GM19467 (cell line): Measurements from ENCODE around the gene ADAMTSL3.
"Not testable (repeated sequence)": the region's sequence is repeated elsewhere in the genome, so short reads cannot be mapped to it uniquely, and the experiment has no call there.

Experiments used
- ATAC-seq: cut with Tn5 transposase; IDR thresholded peaks from one replicate; pipeline ENCODE4 v1.9.1; 2021; ENCODE audit warnings: mild to moderate bottlenecking, moderate library complexity; ENCODE audit not compliant: unreplicated experiment

The ADAMTSL3 gene

GRCh38 chr15:83697716-83698115 is 43.8 kb downstream of the ADAMTSL3 start:
- no peak for ATAC-seq

DNA sequence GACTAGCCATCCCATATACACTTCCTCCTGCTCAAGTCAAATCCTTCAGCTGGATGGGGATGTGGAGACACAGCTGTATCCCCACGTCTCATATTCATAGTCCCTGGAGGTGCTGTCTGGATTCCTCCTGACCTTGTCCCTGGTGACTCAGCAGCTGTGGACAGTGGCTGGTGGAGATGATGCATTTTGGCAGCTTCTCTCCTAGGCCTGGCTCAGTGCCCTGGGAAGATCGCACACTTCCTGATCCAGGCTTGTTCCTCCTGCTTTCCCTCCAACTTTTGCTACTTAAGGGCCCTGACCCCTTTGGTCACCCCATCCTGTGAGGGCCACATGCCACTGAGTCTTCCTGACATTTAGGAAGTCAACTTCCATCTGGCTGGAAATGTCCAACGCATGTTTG is 44.4 kb downstream of the ADAMTSL3 start:
- no peak for ATAC-seq

GRCh38 chr15:83699028-83699427 is 45.1 kb downstream of the ADAMTSL3 start:
- ATAC-seq = no peak

- no peak for ATAC-seq
Observed at GRCh38 chr15:83700082-83700481, 46.2 kb downstream of the ADAMTSL3 start.

GRCh38 chr15:83702314-83702713 is 48.4 kb downstream of the ADAMTSL3 start:
- ATAC-seq = not testable (repeated sequence)

DNA sequence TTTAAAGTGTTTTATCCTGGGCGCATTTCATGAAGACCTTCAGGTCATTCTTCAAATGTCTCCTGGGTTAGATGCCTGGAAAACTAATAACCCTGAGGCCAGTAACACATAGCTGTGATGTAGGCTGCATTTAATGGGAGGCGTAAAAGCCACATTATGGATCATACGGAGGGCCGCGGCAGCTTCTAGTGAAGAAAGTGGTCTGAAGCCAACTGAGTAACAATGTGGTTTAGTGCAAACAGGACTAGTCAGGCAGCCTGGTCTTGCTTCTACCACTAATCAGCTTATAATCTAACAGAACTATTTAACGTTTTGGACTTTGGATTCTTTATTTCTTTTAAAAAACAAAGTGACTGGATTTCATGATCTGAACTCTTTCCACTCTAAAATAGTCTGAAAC is 54.4 kb downstream of the ADAMTSL3 start:
- no peak for ATAC-seq

DNA sequence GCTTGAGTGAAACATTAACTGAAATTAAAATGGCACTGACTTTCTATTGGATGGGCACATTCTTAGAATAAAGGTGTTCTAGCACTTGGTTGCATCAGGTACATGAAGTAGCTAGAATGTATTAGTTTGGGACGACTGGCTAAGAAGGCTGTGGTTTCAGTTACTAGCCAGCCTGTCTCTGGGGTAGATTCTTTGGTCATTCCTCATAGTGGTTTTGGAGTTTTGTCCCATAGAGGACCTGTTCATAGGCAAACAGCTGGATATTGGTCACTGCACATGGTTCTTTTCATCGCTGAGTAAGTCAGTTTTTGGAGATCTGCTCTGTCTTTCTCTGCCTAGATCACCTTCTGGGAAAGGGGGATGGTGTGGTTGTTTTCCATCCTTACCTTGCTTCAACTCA is 55.3 kb downstream of the ADAMTSL3 start:
- ATAC-seq = no peak

GRCh38 chr15:83709811-83710210 is 55.9 kb downstream of the ADAMTSL3 start:
- no peak for ATAC-seq

GRCh38 chr15:83710452-83710851 is 56.5 kb downstream of the ADAMTSL3 start:
- ATAC-seq = no peak

- no peak for ATAC-seq
Observed at GRCh38 chr15:83711236-83711635, 57.3 kb downstream of the ADAMTSL3 start.

DNA sequence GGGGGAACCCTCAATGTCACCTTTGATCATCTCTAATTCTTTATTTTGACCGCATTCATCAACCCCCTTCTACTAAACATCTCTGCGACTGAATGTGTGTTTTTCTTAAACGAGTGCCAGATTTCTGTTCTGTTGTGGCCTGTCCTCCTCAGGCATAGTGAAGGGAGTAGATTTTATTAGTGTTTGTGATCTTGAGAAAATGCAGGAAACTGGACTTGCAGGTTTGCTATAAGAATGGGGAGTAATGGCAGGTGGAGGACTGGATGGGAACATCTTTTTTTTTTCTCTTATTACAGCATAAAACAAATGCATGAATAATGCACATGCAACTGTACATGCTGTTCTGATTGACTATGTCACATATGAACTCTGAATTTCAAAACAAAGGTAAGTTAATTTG is 59.3 kb downstream of the ADAMTSL3 start:
- no peak for ATAC-seq

DNA sequence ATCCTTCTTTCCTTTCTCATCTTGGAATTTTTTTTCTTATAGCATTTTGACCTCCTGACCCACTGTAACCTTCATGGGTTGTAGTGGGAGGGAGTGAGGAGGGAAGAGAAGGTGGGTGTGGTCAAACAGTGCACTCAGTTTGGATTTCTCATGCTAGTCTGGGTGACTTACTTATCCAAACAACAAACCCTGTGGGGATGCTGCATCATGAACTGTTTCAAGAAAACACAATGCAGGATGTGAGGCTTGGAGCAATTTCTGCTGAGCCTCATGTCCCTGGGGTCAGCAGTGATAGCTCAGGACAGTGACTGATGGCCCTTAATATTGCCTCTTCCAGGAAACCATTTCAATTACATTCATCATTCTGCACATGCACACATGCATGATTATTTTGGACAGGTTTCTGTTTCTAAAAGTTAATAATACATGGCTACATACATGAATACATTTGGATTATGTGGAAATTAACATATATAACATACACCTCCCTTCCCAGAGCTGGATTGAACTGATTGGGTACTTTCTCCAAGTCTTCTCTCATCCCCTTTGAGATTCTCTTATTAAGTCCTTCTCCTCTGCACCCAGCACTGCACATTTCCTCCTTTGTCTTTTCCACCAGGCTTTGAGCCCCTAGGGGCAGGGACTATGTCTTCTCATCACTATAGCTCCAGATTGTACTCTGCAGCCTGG is 61.2 kb downstream of the ADAMTSL3 start:
- no peak for ATAC-seq

- no peak for ATAC-seq
Observed at GRCh38 chr15:83716605-83717004, 62.7 kb downstream of the ADAMTSL3 start.

- no peak for ATAC-seq
Observed at GRCh38 chr15:83717010-83717409, 63.1 kb downstream of the ADAMTSL3 start.

GRCh38 chr15:83720468-83720867 is 66.5 kb downstream of the ADAMTSL3 start:
- no peak for ATAC-seq

DNA sequence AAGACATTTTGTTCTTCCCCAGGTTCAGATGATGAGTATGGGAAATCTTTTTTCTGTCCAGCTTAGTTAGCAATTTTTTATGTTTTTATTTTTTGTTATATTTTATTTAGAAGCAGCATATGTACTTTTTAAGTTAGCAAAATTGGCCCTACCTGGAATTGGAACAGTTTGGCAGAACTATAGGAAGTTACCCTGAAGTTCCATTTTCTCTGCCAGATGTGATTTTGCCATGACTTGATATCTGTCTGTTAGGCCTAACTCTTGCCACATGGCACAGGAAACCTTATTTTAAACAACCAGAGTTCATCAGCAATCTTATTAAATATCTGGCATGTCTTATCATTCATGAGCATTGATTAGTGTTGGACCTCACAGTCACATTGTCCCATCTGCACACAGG is 67.1 kb downstream of the ADAMTSL3 start:
- ATAC-seq = no peak

DNA sequence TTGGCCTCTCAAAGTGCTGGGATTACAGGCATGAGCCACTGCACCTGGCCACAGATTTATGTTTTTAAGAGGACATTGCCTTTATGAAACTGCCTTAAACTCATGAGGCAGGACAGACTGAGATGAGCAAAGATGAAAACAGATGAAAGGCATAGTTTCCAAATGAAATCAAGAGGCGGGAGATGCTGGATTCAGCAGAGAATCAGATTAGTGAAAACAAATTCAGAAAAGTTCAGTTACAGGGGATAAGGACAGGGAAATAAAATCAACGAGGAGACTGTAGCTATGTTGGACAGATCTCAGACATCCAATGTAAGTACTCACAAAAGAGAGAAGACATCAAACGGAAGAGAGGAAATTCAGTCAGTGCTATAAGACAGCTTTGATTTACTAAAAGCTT is 68.1 kb downstream of the ADAMTSL3 start:
- ATAC-seq = no peak

DNA sequence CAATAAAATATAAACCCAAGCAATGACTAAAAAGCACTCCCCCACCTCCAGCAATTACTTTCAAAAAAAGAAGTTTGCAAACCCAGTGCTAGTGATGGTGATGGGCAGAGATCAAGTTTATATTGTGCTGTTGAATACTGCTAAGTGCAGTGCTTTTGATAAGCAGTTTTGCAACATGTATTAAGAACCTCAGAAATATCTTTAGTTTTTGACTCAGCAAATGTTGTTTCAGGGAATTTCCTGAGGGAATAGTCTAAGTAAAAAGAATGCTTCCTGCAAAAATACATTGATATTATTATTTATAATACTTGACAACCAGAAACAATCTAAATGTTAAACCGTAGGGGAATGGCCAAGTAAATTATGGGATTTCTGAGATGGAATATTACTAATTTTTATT is 69.3 kb downstream of the ADAMTSL3 start:
- no peak for ATAC-seq

DNA sequence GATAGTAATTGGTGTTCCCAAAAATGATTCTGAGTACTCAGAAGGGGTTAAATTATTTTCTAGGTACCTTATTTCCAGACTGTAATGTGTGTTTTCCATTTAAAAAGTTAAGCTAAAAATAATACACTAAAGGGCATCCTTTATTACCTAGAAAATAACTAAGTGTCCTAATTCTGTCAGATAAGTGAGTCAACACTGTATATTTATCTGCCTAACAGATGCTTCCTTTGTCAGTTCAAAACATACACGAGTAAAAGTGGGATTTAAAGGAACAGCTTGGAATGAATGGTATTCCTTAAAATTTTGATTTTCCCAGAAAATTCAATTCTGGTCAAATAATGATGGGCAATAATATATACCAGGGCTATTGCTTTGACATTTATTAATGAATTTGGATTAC is 78.3 kb downstream of the ADAMTSL3 start:
- ATAC-seq = no peak

DNA sequence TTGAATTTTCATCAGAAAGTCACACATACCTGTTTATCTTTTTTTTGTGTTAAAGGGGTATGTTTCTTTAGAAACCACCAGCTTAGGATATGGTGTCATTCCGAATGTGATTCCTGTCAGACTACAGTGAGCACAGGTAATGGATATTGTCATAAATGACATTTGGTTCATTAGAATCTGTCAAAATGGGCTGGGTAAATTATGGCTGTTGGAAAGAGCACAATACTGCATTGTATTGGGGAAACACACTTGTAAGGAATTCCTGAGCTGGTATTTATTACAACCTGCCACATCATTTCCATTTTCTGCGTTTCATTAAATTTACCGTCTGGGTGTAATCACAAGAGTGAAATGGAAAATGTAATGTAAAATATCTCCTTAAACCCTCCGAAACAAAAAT is 78.8 kb downstream of the ADAMTSL3 start:
- ATAC-seq = no peak

DNA sequence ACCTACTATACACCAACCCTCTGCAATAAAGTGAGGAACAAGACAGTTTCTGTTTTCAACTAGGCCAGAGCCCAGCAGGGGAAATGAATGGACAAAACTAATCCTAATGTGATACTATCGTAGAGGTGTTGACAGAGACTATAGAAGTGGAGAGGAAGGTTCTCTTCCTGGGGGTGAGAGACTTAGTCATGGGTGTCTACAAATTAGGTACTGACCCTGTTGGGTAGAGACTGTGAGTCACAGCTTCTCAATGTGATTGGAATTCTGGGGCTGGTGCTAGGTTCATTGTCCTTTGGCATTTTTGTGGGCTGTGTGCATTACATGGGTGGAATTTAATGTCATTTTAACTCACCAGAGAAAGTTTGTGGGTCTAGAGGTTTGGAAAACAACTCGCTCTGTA is 79.3 kb downstream of the ADAMTSL3 start:
- ATAC-seq = no peak

GRCh38 chr15:83733691-83734090 is 79.8 kb downstream of the ADAMTSL3 start:
- no peak for ATAC-seq

- ATAC-seq = no peak
Observed at GRCh38 chr15:83734487-83734886, 80.6 kb downstream of the ADAMTSL3 start.
